GM21381 (cell line): ENCODE measurements around the gene FHIT.

Source experiments
- ATAC-seq: cut with Tn5 transposase; IDR thresholded peaks from one replicate; pipeline ENCODE4 v1.9.1; 2021; ENCODE audit warnings: mild to moderate bottlenecking, moderate library complexity; ENCODE audit not compliant: unreplicated experiment

FHIT gene

DNA sequence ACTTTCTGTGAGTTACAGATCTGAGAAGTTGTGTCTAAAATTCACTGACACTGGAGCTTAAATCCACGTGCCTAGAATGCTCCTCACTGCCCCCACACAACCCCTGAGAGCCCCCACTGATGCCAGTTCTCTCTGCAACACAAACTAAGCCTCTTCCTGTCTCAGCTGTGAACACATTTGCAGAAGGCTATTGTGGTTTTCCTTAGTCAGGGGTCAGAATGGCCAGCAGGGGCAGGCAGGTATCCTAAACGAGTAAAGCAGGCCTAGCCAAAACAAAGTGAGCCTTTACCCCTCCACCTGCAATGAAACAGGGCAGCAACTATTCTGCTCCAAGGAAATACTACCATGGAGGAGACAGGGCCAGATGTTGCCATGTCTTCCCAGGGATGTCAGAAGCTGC is 78.6 kb downstream of the FHIT start:
- ATAC-seq, result no peak

DNA sequence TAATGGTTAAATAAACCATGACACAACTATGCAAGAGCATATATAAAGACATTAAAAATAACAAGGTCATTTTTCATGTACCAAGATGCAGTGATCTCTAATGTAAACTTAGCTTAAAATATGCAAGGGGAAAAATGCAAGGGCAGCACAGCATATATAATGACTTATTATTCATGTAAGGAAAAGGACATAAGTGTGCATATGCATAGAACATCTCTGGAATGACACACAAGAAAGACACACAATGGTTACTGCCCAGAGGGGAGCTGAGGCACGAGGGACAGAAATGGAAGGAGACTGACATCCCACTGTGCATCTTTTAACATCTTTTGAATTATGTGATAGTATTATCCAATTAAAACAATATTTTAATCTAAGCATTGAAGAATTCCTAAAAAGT is 79.0 kb downstream of the FHIT start:
- ATAC-seq, result no peak

DNA sequence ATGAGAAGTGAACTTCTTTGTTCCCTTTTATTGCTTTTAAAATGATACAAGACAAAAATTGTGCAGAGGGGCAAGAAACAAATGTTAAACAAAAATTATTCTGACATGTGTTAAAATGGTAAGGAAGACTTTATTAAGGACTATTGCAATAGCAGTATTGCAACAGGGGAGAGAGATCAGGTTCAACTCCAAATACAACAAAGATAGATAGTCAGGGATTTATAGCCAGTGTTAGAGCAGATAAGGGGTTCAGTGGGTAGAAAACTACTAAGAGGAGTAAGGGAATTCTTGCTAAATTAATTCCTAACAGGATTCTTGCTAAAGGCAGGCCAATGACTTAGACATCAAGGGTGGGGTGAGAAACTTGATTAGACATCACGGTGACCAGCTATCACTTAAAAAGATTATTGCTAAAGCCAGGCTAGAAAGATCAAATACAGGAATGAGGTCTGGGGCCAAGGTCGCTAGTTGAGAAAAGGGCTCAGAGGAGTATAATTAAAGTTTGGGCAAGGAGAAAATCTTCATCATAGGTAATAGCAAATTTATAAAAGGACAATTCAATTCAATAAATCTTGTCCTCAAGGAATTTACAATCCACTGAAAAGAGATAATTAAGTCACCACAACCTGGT is 81.5 kb downstream of the FHIT start:
- ATAC-seq, result no peak

DNA sequence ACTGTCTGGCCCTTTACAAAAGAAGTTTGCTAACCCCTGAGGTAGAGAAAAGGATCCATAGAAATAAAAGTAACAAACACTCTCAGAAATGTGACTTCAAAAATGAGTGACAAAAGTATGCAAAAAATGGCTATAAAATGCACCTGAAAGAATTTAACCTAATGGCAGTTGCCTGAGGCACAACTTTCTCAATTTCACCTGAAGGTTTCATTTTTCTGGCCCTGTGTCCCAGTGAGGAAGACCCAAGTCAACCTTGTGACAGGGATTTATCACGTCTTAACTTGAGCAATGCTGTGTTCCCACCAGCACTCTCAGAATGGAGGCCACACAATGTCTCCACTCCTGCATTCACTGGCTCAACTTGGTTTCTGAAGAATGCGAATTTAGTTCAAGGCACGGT is 83.0 kb downstream of the FHIT start:
- no peak for ATAC-seq

DNA sequence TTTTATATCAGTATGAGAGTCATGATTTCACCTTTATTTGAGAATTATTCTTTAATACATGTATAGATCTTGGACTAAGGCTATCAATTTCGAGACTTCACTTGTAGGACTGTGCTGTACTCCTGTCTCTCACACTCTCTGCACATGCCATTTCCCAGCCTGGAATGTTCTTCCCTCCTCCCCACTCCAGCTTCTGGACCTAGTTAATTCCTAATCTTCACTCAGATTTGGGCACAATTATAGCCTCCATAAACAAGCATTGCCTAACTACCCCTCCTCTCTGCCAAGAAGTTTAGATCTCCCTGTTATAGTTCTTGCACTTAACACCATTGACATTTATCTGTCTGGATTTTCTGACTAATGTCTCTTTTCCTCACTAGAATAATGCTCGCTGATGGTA is 88.3 kb downstream of the FHIT start:
- no peak for ATAC-seq

DNA sequence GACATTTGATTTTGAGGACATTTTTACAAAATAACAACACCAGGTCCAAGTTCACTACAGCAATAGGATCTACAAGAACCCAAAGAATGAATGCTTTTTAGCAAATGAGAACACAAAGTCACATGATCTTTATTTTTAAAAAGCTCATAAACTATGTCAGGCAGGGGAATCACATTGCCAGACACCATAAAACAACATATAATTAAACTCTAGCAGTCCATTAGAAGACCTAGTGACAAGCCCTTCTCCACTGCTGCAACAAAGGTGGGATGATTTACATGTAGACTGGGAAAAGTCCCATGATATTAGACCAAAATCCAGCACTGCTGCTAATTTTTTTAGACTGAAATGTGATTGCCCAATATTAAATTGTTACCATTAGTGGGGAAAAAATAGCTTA is 92.6 kb downstream of the FHIT start:
- ATAC-seq, result no peak

DNA sequence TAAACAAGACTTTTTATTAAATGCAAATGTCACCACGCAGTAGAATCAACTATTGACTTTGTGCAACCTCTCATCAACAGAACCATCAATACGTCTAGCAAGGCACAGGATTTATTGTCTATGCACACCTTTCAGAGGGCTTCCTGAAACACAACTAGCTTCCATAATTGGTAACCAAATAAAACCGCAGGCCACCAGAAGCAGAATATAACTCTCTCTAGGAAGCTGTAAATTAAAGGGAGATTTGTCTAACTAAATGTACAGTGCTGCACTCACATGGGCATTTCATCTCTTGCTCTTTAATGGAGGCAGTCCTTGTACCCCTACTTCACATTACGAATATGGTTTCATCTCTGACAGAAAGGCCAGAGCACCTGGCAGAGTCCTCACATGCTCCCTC is 93.0 kb downstream of the FHIT start:
- no peak for ATAC-seq

DNA sequence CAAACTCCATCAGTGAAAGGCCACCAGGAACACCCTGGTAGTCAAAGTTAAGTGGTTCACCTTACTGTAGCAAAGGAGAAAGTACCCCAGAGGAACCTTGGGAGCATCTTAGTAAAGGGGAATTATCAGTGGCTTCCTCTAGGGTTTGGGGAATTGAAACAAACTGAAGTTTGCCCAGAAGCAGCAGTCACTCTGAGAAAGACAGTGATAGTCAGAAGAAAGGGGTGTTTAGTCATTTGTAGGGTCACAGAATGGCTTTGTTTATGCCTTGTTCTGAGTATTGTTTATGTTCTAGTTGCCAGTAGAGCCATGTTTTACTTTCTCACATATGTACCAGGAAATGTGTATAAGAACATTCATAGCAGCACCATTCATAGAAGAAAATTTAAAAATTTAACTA is 93.8 kb downstream of the FHIT start:
- ATAC-seq, result peak; percentile 67

DNA sequence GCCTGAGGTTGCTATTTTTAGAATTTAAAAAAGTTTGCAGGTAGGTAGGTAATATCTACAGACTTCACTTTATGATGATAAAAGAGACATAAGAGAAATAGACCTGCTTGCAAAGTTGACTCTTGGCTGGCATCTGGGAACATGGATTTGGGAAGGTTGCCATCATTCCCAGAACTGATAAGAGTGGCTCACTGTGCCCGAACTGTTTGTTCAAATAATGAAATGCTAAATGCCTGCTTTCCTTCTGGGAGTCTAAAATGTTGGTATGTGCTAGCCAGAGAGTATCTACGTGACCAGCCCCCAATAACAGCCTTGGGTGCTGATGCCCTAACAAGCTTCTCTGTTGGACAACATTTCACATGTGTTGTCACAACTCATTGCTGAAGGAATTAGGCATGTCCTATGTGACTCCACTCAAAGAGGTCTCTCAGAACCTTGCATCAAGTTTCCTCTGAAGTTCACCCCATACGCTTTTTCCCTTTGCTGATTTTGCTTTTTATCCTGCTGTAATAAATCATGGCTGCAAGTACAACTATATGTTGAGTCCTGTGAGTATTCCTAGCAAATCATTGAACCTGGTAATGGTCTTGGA is 95.5 kb downstream of the FHIT start:
- ATAC-seq, result no peak

DNA sequence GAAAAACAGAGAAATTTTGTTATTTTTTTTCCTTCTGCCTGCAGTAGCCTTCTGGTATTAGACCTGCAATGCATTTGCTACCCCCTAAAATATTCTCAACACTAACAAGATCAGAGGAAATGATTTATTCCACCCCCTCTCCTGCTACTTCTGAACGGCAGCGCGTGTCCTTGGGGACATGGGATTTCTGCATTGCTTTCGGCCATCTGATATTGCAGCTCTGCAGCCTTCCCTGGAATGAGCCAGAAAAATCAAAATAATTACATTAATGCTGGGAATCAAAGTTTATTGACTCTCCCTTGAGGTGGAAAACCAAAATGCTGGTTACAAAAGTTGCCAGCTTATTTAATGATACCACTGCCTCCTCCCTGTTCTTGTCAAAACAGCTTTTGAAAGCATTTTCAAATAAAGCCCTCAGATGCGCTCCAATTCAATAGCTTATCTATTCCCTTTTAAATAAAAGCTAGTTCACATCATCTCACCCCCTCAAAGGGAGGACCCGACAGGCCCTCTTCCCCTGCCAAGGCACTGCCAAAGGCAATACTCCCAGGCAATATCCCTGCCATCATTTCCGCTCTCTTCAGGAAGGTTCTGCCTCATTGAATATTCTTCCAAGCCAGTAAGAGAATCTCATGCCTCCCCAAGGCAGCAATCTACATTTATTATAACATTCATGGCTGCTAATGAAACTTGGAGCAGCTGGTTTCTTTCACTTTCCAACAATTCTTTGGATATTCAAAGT is 96.6 kb downstream of the FHIT start:
- no peak for ATAC-seq

DNA sequence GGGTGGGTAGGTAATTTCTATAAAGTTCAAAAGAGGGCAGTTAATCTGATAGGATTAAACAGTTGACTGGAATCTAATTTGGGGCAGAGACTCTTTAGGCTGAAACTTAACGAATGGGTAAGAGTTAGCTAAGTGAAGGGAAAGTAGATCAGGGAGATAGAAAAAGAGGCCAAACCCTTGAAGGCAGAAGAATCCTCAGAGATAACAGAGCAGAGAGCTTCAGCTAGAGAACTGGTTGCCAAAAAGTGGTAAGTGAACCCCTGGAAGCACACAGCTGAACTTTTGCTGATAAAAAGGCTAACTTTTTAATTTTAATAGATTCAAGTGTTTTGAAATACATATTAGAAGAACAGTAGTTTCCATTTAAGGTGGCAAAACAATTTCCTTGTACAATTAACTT is 99.2 kb downstream of the FHIT start:
- no peak for ATAC-seq

DNA sequence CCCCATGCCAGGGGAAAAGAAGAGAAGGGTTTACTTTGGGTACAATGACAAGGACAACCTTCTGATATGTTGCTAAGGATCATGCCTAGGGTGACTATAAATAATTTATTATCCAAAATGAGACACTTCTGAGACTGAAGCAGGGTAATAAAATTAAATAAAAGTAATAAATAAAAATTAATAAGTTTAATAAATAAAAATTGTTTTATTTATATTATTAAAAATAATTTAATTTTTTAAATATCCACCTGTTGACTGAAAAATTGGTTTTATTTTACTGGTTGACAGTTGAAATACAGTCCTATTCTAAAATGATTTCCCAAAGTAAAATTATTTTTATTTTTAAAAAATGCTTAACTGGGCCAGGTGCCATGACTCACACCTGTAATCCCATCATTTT is 102.0 kb downstream of the FHIT start:
- no peak for ATAC-seq

DNA sequence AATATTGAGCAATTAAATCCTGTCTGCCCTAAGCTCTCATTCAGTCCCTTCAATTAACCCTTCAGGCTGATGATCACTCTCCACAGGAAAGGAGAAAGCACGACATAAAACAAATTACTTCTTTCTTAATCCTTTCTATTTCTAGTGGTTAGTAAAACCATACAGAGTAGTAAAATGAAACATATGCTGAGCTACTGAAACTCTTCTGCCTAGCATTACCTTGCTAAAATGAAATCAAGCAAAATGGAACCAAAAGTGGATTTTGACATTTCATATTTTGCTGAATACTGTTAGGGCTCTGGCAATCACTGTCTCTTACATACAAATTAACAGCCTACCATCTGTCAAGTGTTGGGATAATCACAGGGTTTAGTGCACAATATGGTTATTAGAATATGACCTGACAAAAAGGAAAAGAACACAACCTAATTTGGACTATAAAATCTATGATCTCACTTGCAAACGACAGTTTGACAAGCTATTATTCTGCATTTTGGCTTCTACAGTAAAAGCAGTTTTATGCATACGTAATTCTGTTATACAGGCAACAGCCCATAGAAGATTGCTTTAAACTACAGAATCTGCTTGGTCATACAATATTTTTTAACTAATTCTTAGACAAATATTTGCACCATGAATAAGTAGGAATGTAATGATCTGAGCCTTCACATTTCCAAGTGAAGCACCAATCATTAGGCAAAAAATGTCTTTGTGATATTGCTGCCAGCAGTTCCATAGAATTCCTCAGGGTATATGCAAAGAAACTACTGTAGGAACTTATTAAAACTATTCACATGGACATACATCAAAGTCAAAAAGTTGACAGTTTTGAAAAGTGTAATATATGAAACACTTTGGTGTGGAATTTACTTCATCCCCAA is 105.0 kb downstream of the FHIT start:
- no peak for ATAC-seq

DNA sequence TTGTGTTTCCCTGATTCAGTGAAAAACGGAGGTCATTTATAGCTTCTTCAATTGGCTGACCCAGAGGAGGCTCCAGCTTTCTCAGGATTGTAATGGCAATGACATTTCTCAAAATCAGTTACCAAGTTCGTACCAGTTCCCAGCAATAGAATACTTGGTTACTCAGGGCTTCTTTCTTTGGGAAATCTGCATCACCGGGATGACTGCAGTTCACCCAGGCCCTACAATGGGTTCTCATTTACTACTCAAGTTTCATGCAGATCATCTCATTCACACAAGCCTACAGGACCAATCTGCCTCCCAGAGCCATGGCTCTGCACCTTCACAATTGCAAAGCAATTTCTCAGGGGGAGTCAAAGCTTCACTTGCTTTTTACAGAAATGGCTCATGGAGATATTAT is 109.6 kb downstream of the FHIT start:
- no peak for ATAC-seq

DNA sequence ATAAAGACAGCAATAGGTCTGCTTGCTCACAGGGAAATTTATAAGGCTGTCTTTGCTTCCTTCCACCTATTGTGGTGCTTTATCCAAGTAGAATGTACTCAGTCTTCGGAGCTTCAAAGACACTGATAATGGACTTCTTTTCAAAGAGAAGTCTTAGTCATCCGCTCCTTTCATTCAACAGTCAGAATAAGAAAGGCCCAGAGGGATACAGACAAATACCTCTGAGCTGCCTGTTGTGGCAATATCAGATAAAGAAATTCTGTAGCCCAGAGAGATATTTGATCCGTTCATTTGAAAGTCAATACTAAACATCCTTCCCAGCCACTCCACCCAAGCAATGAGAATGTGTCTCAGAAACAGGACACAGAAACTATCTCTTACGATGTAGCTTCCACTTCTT is 110.0 kb downstream of the FHIT start:
- no peak for ATAC-seq

DNA sequence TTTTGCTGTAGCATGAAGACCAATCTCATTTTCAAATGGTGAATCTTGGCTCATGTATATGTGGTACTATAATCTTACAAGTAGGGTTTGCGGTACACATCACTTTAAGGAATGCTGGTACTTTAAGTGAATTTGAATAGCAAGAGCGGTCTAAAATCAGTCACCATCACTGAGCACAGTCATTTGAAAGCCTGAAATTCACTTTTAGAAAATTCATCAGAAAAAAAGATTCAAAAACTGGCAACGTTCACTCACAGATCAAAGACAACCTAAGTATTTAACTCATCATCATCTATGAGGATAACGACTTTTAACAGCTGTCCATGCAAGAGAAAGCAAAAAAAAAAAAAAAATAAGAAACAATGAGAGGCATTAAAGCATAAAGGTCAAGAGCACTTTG is 111.6 kb downstream of the FHIT start:
- no peak for ATAC-seq

DNA sequence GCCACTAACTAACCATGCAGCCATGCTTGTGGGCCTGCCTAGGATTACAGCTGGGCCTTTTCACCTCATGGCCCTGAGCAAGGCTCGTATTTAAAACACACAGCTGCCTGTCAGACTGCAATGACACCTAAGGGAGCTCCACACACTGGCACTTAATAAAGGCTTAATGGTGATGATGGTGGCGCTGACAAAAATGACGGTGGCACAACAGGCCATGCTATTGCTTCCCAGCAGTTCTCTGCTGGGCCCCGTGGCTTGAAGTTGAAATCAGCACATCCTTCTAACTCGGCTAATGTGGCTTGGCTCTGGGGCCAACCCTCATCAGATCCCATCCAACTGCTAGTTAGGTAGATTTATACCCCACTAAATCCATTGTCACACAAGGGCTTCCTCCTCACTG is 112.9 kb downstream of the FHIT start:
- ATAC-seq, result no peak

DNA sequence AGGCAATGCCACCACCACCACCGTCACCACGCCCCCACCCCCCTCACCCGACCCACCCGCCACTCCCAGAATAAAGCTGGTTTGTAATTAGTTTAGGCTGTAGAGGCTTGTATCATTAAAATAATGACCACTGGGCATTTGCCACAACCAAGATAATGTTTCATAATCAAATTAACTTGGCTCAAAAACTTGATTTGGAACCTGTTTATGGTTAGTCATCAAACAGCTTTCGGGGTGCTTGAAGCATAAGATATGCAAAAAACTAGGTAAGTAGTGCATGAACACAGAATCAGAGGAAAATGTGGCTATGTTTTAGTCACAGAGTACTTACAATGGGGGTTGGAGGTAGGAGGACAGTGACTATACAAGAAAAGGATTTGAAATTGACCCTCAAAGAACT is 115.1 kb downstream of the FHIT start:
- ATAC-seq, result no peak

DNA sequence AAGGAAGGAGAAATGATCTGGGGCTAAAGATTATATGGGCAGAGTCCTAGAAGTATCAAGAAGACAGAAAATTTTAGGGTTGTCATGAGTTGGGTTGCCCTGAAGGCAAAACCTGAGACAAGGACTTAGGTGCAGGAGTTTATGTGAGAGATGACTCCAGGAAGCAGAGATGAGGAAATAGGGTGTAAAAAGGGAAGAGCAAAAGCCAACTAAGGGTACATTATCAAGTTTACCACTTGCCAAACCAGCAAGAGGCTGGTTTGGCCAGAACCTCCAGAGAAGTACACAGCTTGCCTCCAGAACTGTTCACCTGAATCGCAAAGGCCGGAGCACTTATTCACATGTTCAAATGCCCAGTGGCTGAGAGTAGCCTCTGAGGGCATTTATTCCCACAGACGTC is 116.7 kb downstream of the FHIT start:
- ATAC-seq, result no peak

DNA sequence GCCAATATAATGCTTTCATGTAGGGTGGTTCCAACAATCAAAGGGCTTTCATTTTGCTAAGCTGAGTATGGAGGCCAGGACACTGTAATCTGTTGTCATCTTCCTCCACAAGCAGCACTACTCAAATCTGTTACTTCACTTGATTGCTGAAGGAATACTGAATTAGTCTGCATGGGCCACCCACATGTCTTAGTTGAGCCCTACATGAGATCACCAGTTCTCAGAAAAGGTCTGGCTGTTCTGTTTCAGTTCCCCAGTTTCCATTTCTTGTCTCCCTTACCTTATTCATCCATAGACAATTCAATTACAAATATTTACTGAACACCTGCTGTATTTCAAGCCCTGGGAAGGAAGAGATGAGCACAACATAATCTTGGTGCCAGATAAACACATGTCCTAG is 119.2 kb downstream of the FHIT start:
- no peak for ATAC-seq

DNA sequence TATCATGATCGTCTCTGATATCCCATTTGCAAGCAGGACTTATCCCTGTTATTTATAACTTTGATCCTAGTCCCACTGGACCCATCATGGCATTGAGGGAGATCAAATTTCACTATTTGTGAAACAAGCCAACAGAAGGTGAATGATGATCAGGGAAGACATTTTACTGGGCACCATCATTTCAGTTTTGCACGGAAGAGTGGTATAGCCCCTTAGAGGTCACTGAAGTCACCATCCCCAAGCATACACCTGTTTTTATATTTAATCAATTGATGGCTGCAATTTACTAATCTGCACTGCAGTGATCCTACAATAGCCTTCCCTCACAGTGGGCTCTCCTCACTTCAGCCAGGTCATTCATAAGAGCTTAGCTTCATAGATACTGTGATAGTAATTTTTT is 132.4 kb downstream of the FHIT start:
- ATAC-seq, result no peak
